HEK293 (cell line): ENCODE data around the gene DUS1L.

ENCODE experiments used
- BCL11A ChIP-seq: fragments of 450-650 bp; formaldehyde crosslinking; IDR thresholded peaks from 2 replicates; pipeline ENCODE4 v1.5.1; 2016; ENCODE audit warnings: low read depth, missing biosample characterization, missing genetic modification characterization
- BCL6B ChIP-seq: fragments of 450-650 bp; formaldehyde crosslinking; IDR thresholded peaks from 2 replicates; pipeline ENCODE4 v1.5.1; 2017; ENCODE audit warnings: missing biosample characterization, missing genetic modification characterization
- HOXC10 ChIP-seq: sonication (generic); formaldehyde crosslinking; IDR thresholded peaks from 2 replicates; pipeline ENCODE4 v1.8.1; 2023; ENCODE audit warnings: mild to moderate bottlenecking, missing genetic modification reagents
- KLF8 ChIP-seq: fragments of 450-650 bp; formaldehyde crosslinking; IDR thresholded peaks from 2 replicates; pipeline ENCODE4 v1.5.1; 2016; ENCODE audit warnings: missing biosample characterization, missing genetic modification characterization
- SP2 ChIP-seq: fragments of 450-650 bp; formaldehyde crosslinking; IDR thresholded peaks from 2 replicates; pipeline ENCODE4 v1.5.1; 2016; ENCODE audit warnings: missing biosample characterization, missing genetic modification characterization
- ZBTB17 ChIP-seq: fragments of 450-650 bp; formaldehyde crosslinking; IDR thresholded peaks from 2 replicates; pipeline ENCODE4 v1.5.1; 2016; ENCODE audit warnings: missing biosample characterization, missing genetic modification characterization
- ZBTB8A ChIP-seq: fragments of 450-650 bp; formaldehyde crosslinking; IDR thresholded peaks from 2 replicates; pipeline ENCODE4 v1.5.1; 2016; ENCODE audit warnings: missing biosample characterization, missing genetic modification characterization
- ZFP37 ChIP-seq: fragments of 450-650 bp; formaldehyde crosslinking; IDR thresholded peaks from 2 replicates; pipeline ENCODE4 v1.5.1; 2016; ENCODE audit warnings: missing biosample characterization, missing genetic modification characterization
- ZNF202 ChIP-seq: fragments of 450-650 bp; formaldehyde crosslinking; IDR thresholded peaks from 2 replicates; pipeline ENCODE4 v1.5.1; 2016; ENCODE audit warnings: missing biosample characterization, missing genetic modification characterization, borderline replicate concordance
- ZNF223 ChIP-seq: fragments of 450-650 bp; formaldehyde crosslinking; IDR thresholded peaks from 2 replicates; pipeline ENCODE4 v1.5.1; 2016; ENCODE audit warnings: missing biosample characterization, missing genetic modification characterization
- ZNF24 ChIP-seq: fragments of 450-650 bp; formaldehyde crosslinking; IDR thresholded peaks from 2 replicates; pipeline ENCODE4 v1.5.1; 2016; ENCODE audit warnings: missing biosample characterization, missing genetic modification characterization
- ZNF292 ChIP-seq: fragments of 450-650 bp; formaldehyde crosslinking; IDR thresholded peaks from 2 replicates; pipeline ENCODE4 v1.5.1; 2016; ENCODE audit warnings: low read depth, missing biosample characterization, missing genetic modification characterization, borderline replicate concordance
- ZNF311 ChIP-seq: fragments of 450-650 bp; formaldehyde crosslinking; IDR thresholded peaks from 2 replicates; pipeline ENCODE4 v1.5.1; 2017; ENCODE audit warnings: missing biosample characterization, missing genetic modification characterization, borderline replicate concordance
- ZNF350 ChIP-seq: fragments of 450-650 bp; formaldehyde crosslinking; IDR thresholded peaks from 2 replicates; pipeline ENCODE4 v1.5.0; 2017; ENCODE audit warnings: missing biosample characterization, mild to moderate bottlenecking, missing genetic modification characterization
- ZNF48 ChIP-seq: fragments of 450-650 bp; formaldehyde crosslinking; IDR thresholded peaks from 2 replicates; pipeline ENCODE4 v1.5.1; 2016; ENCODE audit warnings: missing biosample characterization, missing genetic modification characterization
- ZNF510 ChIP-seq: fragments of 450-650 bp; formaldehyde crosslinking; IDR thresholded peaks from 2 replicates; pipeline ENCODE4 v1.5.1; 2018; ENCODE audit warnings: mild to moderate bottlenecking, missing genetic modification characterization, missing biosample characterization; ENCODE audit not compliant: insufficient replicate concordance
- ZNF529 ChIP-seq: fragments of 450-650 bp; formaldehyde crosslinking; IDR thresholded peaks from 2 replicates; pipeline ENCODE4 v1.5.1; 2017; ENCODE audit warnings: missing genetic modification characterization, missing biosample characterization; ENCODE audit not compliant: insufficient replicate concordance
- ZNF530 ChIP-seq: fragments of 450-650 bp; formaldehyde crosslinking; IDR thresholded peaks from 2 replicates; pipeline ENCODE4 v1.5.1; 2016; ENCODE audit warnings: low read depth, missing biosample characterization, missing genetic modification characterization
- ZNF549 ChIP-seq: fragments of 450-650 bp; IDR thresholded peaks from 2 replicates; pipeline ENCODE4 v1.5.1; 2018; ENCODE audit warnings: missing biosample characterization, missing genetic modification characterization, mild to moderate bottlenecking, inconsistent platforms, moderate library complexity
- ZNF558 ChIP-seq: fragments of 450-650 bp; formaldehyde crosslinking; IDR thresholded peaks from 2 replicates; pipeline ENCODE4 v1.5.1; 2016; ENCODE audit warnings: missing biosample characterization, missing genetic modification characterization
- ZNF571 ChIP-seq: fragments of 450-650 bp; formaldehyde crosslinking; IDR thresholded peaks from 2 replicates; pipeline ENCODE4 v1.5.0; 2017; ENCODE audit warnings: missing biosample characterization, missing genetic modification characterization
- ZNF623 ChIP-seq: fragments of 450-650 bp; formaldehyde crosslinking; IDR thresholded peaks from 2 replicates; pipeline ENCODE4 v1.5.1; 2016; ENCODE audit warnings: missing biosample characterization, missing genetic modification characterization
- ZNF670 ChIP-seq: fragments of 450-650 bp; formaldehyde crosslinking; IDR thresholded peaks from 2 replicates; pipeline ENCODE4 v1.5.1; 2016; ENCODE audit warnings: missing biosample characterization, missing genetic modification characterization, low read depth
- ZNF707 ChIP-seq: fragments of 450-650 bp; formaldehyde crosslinking; IDR thresholded peaks from 2 replicates; pipeline ENCODE4 v1.5.1; 2016; ENCODE audit warnings: missing biosample characterization, missing genetic modification characterization
- ZNF777 ChIP-seq: fragments of 450-650 bp; formaldehyde crosslinking; IDR thresholded peaks from 2 replicates; pipeline ENCODE4 v1.5.1; 2017; ENCODE audit warnings: missing biosample characterization, missing genetic modification characterization, borderline replicate concordance
- ZNF830 ChIP-seq: fragments of 450-650 bp; IDR thresholded peaks from 2 replicates; pipeline ENCODE4 v1.5.0; 2018; ENCODE audit warnings: missing biosample characterization, missing genetic modification characterization, low read depth, mild to moderate bottlenecking, moderate library complexity
- TF ChIP-seq, protein P1 (sequence below): fragments of 450-650 bp; formaldehyde crosslinking; IDR thresholded peaks from 2 replicates; pipeline ENCODE4 v1.5.1; 2016; ENCODE audit warnings: missing biosample characterization, missing genetic modification characterization
- TF ChIP-seq, protein P2 (sequence below): fragments of 450-650 bp; formaldehyde crosslinking; IDR thresholded peaks from 2 replicates; pipeline ENCODE4 v1.5.1; 2016; ENCODE audit warnings: missing biosample characterization, missing genetic modification characterization, low read depth
- TF ChIP-seq, protein P3 (sequence below): fragments of 450-650 bp; formaldehyde crosslinking; conservative IDR thresholded peaks from 2 replicates; pipeline ENCODE4 v1.5.1; 2016; ENCODE audit warnings: low read depth, missing biosample characterization, missing genetic modification characterization

The DUS1L gene

GRCh38 chr17:82051776-82052637 lies 13.6 kb downstream of the DUS1L start, which contains the start of the genes GPS1 and RFNG (continued):
- TF ChIP-seq ZBTB8A (tag by site-specific recombination) = no peak
- TF ChIP-seq, protein P1, sequence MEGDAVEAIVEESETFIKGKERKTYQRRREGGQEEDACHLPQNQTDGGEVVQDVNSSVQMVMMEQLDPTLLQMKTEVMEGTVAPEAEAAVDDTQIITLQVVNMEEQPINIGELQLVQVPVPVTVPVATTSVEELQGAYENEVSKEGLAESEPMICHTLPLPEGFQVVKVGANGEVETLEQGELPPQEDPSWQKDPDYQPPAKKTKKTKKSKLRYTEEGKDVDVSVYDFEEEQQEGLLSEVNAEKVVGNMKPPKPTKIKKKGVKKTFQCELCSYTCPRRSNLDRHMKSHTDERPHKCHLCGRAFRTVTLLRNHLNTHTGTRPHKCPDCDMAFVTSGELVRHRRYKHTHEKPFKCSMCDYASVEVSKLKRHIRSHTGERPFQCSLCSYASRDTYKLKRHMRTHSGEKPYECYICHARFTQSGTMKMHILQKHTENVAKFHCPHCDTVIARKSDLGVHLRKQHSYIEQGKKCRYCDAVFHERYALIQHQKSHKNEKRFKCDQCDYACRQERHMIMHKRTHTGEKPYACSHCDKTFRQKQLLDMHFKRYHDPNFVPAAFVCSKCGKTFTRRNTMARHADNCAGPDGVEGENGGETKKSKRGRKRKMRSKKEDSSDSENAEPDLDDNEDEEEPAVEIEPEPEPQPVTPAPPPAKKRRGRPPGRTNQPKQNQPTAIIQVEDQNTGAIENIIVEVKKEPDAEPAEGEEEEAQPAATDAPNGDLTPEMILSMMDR (tag by site-specific recombination) = no peak
- TF ChIP-seq ZNF529 (tag by site-specific recombination) = no peak
- no peak for TF ChIP-seq BCL6B (tag by site-specific recombination)
- TF ChIP-seq ZNF223 (tag by site-specific recombination) = no peak
- no peak for TF ChIP-seq ZFP37 (tag by site-specific recombination)
- TF ChIP-seq, protein P2, sequence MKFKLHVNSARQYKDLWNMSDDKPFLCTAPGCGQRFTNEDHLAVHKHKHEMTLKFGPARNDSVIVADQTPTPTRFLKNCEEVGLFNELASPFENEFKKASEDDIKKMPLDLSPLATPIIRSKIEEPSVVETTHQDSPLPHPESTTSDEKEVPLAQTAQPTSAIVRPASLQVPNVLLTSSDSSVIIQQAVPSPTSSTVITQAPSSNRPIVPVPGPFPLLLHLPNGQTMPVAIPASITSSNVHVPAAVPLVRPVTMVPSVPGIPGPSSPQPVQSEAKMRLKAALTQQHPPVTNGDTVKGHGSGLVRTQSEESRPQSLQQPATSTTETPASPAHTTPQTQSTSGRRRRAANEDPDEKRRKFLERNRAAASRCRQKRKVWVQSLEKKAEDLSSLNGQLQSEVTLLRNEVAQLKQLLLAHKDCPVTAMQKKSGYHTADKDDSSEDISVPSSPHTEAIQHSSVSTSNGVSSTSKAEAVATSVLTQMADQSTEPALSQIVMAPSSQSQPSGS (tag by site-specific recombination) = no peak
- no peak for TF ChIP-seq ZNF292 (tag by site-specific recombination)
- TF ChIP-seq HOXC10 (CRISPR knock-in tag) = no peak
- TF ChIP-seq ZNF48 (tag by site-specific recombination) = no peak
- TF ChIP-seq BCL11A (tag by site-specific recombination) = no peak
- TF ChIP-seq ZNF510 = no peak
- TF ChIP-seq ZNF777 (tag by site-specific recombination) = no peak
- TF ChIP-seq ZNF311 (tag by site-specific recombination) = no peak
- TF ChIP-seq, protein P3, sequence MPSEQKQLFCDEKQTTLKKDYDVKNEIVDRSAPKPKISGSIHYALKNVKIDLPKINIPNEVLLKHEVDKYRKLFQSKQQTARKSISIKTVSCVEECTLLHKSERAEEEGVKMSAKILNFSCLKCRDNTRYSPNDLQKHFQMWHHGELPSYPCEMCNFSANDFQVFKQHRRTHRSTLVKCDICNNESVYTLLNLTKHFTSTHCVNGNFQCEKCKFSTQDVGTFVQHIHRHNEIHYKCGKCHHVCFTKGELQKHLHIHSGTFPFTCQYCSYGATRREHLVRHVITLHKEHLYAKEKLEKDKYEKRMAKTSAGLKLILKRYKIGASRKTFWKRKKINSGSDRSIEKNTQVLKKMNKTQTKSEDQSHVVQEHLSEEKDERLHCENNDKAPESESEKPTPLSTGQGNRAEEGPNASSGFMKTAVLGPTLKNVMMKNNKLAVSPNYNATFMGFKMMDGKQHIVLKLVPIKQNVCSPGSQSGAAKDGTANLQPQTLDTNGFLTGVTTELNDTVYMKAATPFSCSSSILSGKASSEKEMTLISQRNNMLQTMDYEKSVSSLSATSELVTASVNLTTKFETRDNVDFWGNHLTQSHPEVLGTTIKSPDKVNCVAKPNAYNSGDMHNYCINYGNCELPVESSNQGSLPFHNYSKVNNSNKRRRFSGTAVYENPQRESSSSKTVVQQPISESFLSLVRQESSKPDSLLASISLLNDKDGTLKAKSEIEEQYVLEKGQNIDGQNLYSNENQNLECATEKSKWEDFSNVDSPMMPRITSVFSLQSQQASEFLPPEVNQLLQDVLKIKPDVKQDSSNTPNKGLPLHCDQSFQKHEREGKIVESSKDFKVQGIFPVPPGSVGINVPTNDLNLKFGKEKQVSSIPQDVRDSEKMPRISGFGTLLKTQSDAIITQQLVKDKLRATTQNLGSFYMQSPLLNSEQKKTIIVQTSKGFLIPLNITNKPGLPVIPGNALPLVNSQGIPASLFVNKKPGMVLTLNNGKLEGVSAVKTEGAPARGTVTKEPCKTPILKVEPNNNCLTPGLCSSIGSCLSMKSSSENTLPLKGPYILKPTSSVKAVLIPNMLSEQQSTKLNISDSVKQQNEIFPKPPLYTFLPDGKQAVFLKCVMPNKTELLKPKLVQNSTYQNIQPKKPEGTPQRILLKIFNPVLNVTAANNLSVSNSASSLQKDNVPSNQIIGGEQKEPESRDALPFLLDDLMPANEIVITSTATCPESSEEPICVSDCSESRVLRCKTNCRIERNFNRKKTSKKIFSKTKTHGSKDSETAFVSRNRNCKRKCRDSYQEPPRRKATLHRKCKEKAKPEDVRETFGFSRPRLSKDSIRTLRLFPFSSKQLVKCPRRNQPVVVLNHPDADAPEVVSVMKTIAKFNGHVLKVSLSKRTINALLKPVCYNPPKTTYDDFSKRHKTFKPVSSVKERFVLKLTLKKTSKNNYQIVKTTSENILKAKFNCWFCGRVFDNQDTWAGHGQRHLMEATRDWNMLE (tag by site-specific recombination) = peak; percentile 31; the same call in 1 of the 2 replicates
- TF ChIP-seq ZNF549 (tag by site-specific recombination) = no peak
- no peak for TF ChIP-seq ZNF202 (tag by site-specific recombination)
- peak; percentile 48 for TF ChIP-seq SP2
- no peak for TF ChIP-seq ZNF24
- no peak for TF ChIP-seq ZNF350 (tag by site-specific recombination)
- no peak for TF ChIP-seq ZNF558 (tag by site-specific recombination)
- no peak for TF ChIP-seq ZNF623 (tag by site-specific recombination)
- TF ChIP-seq ZBTB17 (tag by site-specific recombination) = 0 out of 2 replicates have a peak, but pooled peaks have one; percentile 14
- no peak for TF ChIP-seq ZNF830 (tag by site-specific recombination)
- TF ChIP-seq ZNF571 (tag by site-specific recombination) = no peak
- TF ChIP-seq KLF8 (tag by site-specific recombination) = peak; percentile 20; the same call in 1 of the 2 replicates
- no peak for TF ChIP-seq ZNF530 (tag by site-specific recombination)
- no peak for TF ChIP-seq ZNF670
- TF ChIP-seq ZNF707 (tag by site-specific recombination) = no peak
